Upper lobe of left lung (tissue), 6 donors: ENCODE measurements around the gene CLTA. TPM values are rescaled to one million over a fixed set of nuclear protein-coding genes. Genes with fewer than 3 reads are reported as not detected.
A peak's percentile ranks its signal among the peaks of the same experiment; 100 is the strongest.

Experiments
- ATAC-seq, 2 donors: fragments of 200-7000 bp; cut with Tn5 transposase; one replicate each; pipeline ENCODE4 v1.9.1; 2022; ENCODE audit warnings: mild to moderate bottlenecking in 2 of 2, moderate library complexity in 2 of 2; ENCODE audit not compliant: low FRiP score in 2 of 2
- DNase-seq, 2 donors: peaks; one replicate each; pipeline ENCODE4 v3.0.0-alpha.2; 2019 to 2020
- H3K27ac ChIP-seq, 4 donors: fragments of 200-600 bp; sonication (generic); one replicate each; pipeline ENCODE4 v1.5.1; 2016 to 2019
- H3K27me3 ChIP-seq, 4 donors: fragments of 200-600 bp; sonication (generic); one replicate each; pipeline ENCODE4 v1.5.1; 2017 to 2019
- H3K36me3 ChIP-seq, 4 donors: fragments of 200-600 bp; sonication (generic); one replicate each; pipeline ENCODE4 v1.5.1; 2016 to 2019
- H3K4me1 ChIP-seq, 4 donors: fragments of 200-600 bp; sonication (generic); one replicate each; pipeline ENCODE4 v1.5.1; 2018 to 2019
- H3K4me3 ChIP-seq, 4 donors: fragments of 200-600 bp; sonication (generic); one replicate each; pipeline ENCODE4 v1.5.1; 2017 to 2019; ENCODE audit warnings: mild to moderate bottlenecking in 2 of 4, moderate library complexity in 1 of 4
- H3K9me3 ChIP-seq, 4 donors: fragments of 200-600 bp; sonication (generic); one replicate each; pipeline ENCODE4 v1.5.1; 2018 to 2019
- CTCF ChIP-seq, 6 experiments: fragments of 450-650 bp in 4 of 6; fragments of 200-600 bp in 2 of 6; sonication (generic) in 2 of 6; IDR thresholded peaks; one replicate each; pipeline ENCODE4 v1.5.1; 2016 to 2019; ENCODE audit warnings: antibody characterized with exemption in 6 of 6
- EP300 ChIP-seq, 4 donors: sonication (generic); formaldehyde crosslinking; IDR thresholded peaks; one replicate each; pipeline ENCODE4 v1.5.1; 2017; ENCODE audit warnings: antibody characterized with exemption in 4 of 4, control low read depth in 2 of 4
- POLR2A ChIP-seq, 4 donors: fragments of 450-650 bp; IDR thresholded peaks; one replicate each; pipeline ENCODE4 v1.5.1; 2016 to 2017; ENCODE audit warnings: antibody characterized with exemption in 4 of 4, mild to moderate bottlenecking in 2 of 4
- POLR2AphosphoS5 ChIP-seq, 2 donors: sonication (generic); formaldehyde crosslinking; IDR thresholded peaks; one replicate each; pipeline ENCODE4 v1.5.1; 2017; ENCODE audit warnings: antibody characterized with exemption in 2 of 2
- WGBS, 2 donors: methylation state at CpG; one replicate each; pipeline ENCODE4 v1.1.5; 2017 to 2018; 5-methylcytosine and 5-hydroxymethylcytosine counted together
- total RNA-seq, 6 donors: library from RNA; depleted of rRNA in 4 of 6; stranded (reverse); fragments of >200 nt in 4 of 6; gene quantifications; one replicate each; pipeline versions ENCODE4 v1.1.0 to v1.2.1, GENCODE V29; 2016 to 2021
- donor health status: DM: no; HTN: no; CAD: no; lungs with moderate emphysema.
- donor health status: DM: no; HTN: yes; CAD: no; lungs with severe emphysema.

The CLTA gene
- total RNA-seq = 100 to 1,000 TPM; 120 to 218 (median 192) TPM

GRCh38 chr9:36190388-36191289, at the start of gene CLTA:
Gene CLTA (plus strand): TSS chr9:36190921. CDS start chr9:36191057, 136 bp downstream.
- Histone ChIP-seq H3K4me3 (peak within 1 kb of the TSS; percentile 63 to 92 (median 85)), H3K4me1 (peaks cover 33 to 47% (median 37%) of the 10 kb centered on the region in 4 donors), H3K36me3 (peaks cover 0 to 11% (median 1%) of the 10 kb centered on the region in 4 donors), H3K27ac (peak within 1 kb of the TSS; percentile 89 to 95 (median 92)), H3K9me3 (no peaks in the 10 kb centered on the region), H3K27me3 (no peaks in the 10 kb centered on the region)
- DNase-seq = peak; percentile 94 to 98
- WGBS, 2 donors = 0 to 1% methylated on average over 6 to 18 of the region's 68 CpGs
- TF ChIP-seq CTCF (IDR thresholded peaks at IDR 0.05) = peak in 5 of 6 experiments; percentile 8 to 59 (median 36)
- peak; percentile 95 to 98 for TF ChIP-seq POLR2AphosphoS5 (IDR thresholded peaks at IDR 0.05)
- no peak for TF ChIP-seq EP300 (IDR thresholded peaks at IDR 0.05)
- peak in 3 of 4 donors; percentile 79 to 95 (median 95) for TF ChIP-seq POLR2A (IDR thresholded peaks at IDR 0.05)
- peak; percentile 98 to 99 for ATAC-seq

- DNase-seq = no peak
- no peaks in the 10 kb centered on the region for H3K36me3 ChIP-seq
- WGBS, 2 donors = 62 to 77% methylated on average over 4 of the region's 4 CpGs
- no peaks in the 10 kb centered on the region for H3K27me3 ChIP-seq
- no peak for TF ChIP-seq EP300 (IDR thresholded peaks at IDR 0.05)
- TF ChIP-seq POLR2AphosphoS5 (IDR thresholded peaks at IDR 0.05) = no peak
- TF ChIP-seq CTCF (IDR thresholded peaks at IDR 0.05) = peak in 1 of 6 experiments; percentile 15
- peak overlapping the region; percentile 39 to 94 (median 78) for H3K27ac ChIP-seq
- ATAC-seq = no peak
- H3K4me1 ChIP-seq = peaks cover 55 to 87% (median 66%) of the 10 kb centered on the region in 4 donors
- H3K9me3 ChIP-seq = peaks cover 0 to 3% (median 0%) of the 10 kb centered on the region in 4 donors
- H3K4me3 ChIP-seq = no peak overlapping the region
Observed at GRCh38 chr9:36141288-36141687, 49.4 kb upstream of the CLTA start.

- Histone ChIP-seq H3K36me3 (no peaks in the 10 kb centered on the region), H3K4me1 (peaks cover 55 to 83% (median 66%) of the 10 kb centered on the region in 4 donors), H3K27ac (peak overlapping the region; percentile 86 to 94 (median 90)), H3K9me3 (peaks cover 0 to 3% (median 0%) of the 10 kb centered on the region in 4 donors), H3K27me3 (no peaks in the 10 kb centered on the region), H3K4me3 (no peak overlapping the region)
- TF ChIP-seq CTCF (IDR thresholded peaks at IDR 0.05) = no peak
- no peak for TF ChIP-seq POLR2AphosphoS5 (IDR thresholded peaks at IDR 0.05)
- no peak for TF ChIP-seq POLR2A (IDR thresholded peaks at IDR 0.05)
- no peak for TF ChIP-seq EP300 (IDR thresholded peaks at IDR 0.05)
- ATAC-seq (no peak), DNase-seq (no peak)
- WGBS, 2 donors = 83 to 96% methylated on average over 7 of the region's 7 CpGs
Observed at GRCh38 chr9:36141761-36142160, 49.0 kb upstream of the CLTA start.

- ATAC-seq = peak; percentile 7 to 54
- H3K4me1 ChIP-seq = peaks cover 52 to 74% (median 63%) of the 10 kb centered on the region in 4 donors
- peak overlapping the region in 2 of 4 donors; percentile 31 to 32 for H3K4me3 ChIP-seq
- peaks cover 0 to 3% (median 0%) of the 10 kb centered on the region in 4 donors for H3K9me3 ChIP-seq
- H3K27me3 ChIP-seq = no peaks in the 10 kb centered on the region
- no peaks in the 10 kb centered on the region for H3K36me3 ChIP-seq
- DNase-seq = no peak
- peak overlapping the region; percentile 86 to 94 (median 90) for H3K27ac ChIP-seq
- WGBS, 2 donors = 33 to 42% methylated on average over 11 to 12 of the region's 12 CpGs
- TF ChIP-seq EP300 (IDR thresholded peaks at IDR 0.05) (no peak), POLR2A (IDR thresholded peaks at IDR 0.05) (peak in 1 of 4 donors; percentile 27), CTCF (IDR thresholded peaks at IDR 0.05) (peak in 1 of 6 experiments; percentile 5), POLR2AphosphoS5 (IDR thresholded peaks at IDR 0.05) (no peak)
Observed at GRCh38 chr9:36142510-36143244, 48.0 kb upstream of the CLTA start.
